Fibroblast of skin of back (primary cell): ENCODE data around the gene FAM3B. TPM values are rescaled to one million over a fixed set of nuclear protein-coding genes. Genes with fewer than 3 reads are reported as not detected.
"Not testable (repeated sequence)": the region's sequence is repeated elsewhere in the genome, so short reads cannot be mapped to it uniquely, and the experiment has no call there.

Experiments
- DNase-seq: peaks from one replicate; pipeline ENCODE4 v3.0.0-alpha.2; 2013
- polyA plus RNA-seq, 2 experiments: library from polyadenylated mRNA; unstranded; fragments of 120-200 nt; gene quantifications; one replicate each; pipeline ENCODE4 v1.2.1, GENCODE V29; 2013; ENCODE audit not compliant: insufficient read length in 2 of 2

FAM3B gene
- polyA plus RNA-seq (2013, experiment 1 of 2; ENCODE audit: insufficient read length): not detected
- polyA plus RNA-seq (2013, experiment 2 of 2; ENCODE audit: insufficient read length): not detected

GRCh38 chr21:41316200-41317062 lies at the start of gene FAM3B:
Gene FAM3B, plus strand, starts transcription at chr21:41316801. Its CDS starts 79 bp downstream, at chr21:41316880.
- no peak for DNase-seq

- no peak for DNase-seq
These were observed 49.3 kb upstream of the FAM3B start for GRCh38 chr21:41267346-41267745.

GRCh38 chr21:41269535-41269934 lies 47.1 kb upstream of the FAM3B start:
- DNase-seq: no peak

- no peak for DNase-seq
These were observed 39.4 kb upstream of the FAM3B start for GRCh38 chr21:41277196-41277595.

- no peak for DNase-seq
These were observed 38.8 kb upstream of the FAM3B start for GRCh38 chr21:41277846-41278245.

GRCh38 chr21:41280115-41280919 lies 36.3 kb upstream of the FAM3B start:
- DNase-seq: peak; percentile 17

DNA sequence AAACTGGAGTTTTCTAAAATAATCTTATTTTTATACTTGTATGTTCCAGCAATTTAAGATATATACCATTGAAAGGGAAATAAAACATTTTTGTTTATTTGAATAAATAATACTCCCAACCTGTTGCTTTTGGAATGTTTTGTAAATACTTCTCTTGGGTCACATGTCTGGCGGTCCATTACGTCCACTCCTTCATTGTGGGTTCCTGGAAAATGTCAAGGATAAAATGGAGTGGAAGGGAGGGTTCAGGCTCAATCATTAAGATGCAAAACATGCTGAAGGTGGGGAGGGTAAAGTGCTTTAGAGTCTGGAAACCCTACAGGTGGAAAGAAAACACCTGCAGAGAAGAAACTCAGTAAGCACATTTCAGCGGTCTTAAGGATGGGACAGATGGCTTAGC lies 34.2 kb upstream of the FAM3B start:
- DNase-seq: no peak

DNA sequence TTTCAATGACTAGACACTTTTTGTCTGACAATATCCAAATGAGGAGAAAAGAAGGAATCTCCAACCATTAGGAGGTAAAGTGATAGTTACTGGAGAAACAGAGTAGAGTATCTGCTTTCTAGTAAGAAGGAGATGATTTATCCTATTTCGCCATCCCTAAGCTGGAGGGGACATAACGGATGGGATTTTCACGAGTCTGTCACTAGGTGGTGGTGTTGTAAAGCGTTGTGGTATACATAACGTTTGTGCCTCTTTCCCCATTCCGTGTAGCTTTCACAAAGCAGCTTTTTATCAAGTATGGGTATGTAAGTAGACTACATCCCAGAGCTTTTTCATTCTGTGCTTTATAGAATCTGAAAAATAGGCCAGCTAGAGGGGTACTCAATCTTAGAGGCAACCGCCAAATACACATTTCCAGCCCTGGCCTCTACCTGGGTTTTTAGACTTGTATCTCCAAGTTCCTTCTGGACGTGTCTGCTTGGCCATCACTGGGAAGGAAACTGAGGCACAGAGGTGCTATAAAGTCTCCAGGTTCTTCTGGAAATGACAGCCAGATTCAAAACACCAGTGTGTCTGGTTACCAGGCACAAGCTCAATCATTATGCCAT lies 33.3 kb upstream of the FAM3B start:
- peak; percentile 75 for DNase-seq

DNA sequence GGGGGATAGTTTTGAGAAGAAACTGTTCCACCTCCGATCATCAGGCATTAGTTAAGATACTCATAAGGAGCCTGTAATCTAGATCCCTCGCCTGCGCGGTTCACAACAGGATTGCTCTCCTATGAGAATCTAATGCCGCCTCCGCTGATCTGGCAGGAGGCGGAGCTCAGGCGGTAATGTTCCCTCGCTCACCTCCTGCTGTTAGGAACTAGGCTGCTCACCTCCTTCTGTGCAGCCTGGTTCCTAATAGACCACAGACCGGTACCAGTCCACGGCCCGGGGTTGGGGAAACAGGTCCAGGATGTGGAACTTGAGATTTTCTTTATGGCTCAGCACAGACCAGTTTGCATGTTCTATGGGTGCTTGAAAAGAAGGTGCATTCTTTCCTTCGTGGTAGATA lies 27.2 kb upstream of the FAM3B start:
- peak; percentile 5 for DNase-seq

DNA sequence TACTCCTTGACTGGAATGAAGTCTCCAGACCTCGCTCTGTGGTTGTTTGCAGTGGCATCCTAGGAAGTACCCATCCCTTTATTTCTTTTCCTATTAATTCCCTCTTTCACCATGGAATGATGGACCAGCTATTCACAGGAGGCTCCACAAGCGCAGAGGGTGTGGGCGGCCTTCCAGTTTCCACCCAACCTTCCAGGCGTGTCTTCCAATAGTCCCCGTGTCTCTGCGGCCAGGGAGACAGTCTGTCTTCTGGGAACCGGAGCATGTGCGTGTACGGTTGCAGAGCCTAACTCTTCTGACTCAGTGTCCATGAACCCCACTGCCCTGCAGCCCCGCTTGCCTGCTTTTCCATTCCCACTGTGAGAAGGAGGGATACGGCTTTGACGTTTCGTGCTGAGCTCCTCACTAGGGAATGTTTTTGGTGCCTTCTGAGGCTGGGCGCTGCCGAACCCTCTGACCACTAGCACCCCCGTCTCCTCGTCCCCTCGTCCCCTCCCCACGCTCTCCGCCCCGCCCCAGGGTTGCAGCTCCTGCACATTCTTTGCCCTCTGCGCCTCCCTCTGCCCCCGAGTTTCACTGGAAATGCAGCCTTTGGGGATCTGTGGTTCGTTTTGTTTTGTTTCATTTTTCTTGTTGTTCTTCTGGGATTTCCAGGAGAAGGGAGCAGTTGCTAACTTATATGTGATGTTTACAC lies 26.3 kb upstream of the FAM3B start:
- DNase-seq: no peak

DNA sequence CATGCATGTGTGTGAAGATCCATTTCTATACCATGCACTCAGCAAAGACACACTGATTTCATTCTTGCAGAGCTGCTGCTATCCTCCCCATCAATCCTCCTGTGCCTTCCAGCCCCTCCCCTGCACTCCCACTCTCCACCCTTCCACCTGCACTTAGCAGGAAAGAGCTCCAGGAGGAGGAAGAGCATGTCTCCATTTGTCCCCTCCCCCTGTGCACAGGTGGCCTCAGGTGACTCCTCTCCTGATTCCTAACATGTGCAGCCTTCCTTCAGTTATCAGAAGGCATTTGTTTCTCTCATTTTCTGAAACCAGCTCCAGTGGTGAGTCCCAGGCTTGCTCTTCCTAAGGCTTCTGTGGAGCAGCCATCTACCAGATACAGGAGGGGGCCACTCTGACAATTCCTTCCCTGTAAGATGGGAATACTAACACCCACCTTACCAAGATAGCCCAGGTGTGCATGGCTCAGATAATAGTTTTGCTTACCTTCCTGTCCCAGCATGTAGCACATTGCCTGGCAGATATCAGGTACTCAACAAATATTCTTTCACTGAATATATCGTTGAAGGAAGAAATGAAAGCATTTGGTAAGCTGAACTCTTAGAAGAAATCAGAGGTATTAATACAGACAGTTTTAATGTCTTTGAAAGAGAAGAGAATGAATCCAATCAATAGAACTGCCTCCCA lies 21.9 kb upstream of the FAM3B start:
- no peak for DNase-seq

DNA sequence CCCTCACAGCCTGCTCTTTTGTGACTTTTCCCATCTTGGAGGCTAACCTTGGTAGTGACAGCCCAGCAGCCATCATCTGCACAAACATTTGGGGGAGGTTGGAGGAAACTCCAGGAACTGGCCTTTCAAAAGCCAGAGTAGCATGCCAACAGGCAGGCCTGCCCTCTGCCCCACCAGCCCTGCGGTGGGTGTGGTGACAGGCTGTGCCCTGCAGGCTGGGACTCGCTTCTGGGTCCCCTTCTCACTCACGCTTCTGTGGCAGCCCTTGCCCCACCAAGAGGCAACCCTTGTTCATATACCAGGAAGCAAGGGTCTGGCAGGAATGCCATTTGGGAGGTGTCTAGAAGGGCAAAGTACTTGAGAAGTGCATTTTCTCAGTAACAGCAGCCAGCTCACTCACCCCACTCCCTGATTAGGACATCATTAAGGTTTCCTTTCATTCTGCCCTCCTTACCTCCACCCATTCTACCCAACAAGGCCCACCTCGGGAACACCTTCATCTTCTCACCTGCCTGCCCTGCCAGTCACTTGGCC lies 20.8 kb upstream of the FAM3B start:
- no peak for DNase-seq

DNA sequence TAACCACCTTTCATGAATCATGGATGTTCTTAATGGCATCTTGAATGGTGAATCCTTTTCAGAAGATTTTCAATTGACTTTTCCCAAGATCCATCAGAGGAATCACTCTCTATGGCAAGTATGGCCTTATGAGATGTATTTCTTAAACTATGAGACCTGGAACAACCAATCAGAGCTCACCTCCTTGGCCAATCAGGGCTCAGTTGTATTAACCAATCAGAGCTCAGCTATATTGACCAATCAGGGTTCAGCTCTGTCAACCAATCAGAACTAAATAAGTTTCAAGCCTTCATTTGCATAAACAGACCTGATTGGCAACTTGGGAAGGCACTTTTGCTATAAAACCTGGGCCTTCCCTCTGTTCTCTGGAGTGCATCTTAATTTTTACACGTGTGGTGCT lies 13.6 kb upstream of the FAM3B start:
- DNase-seq: no peak

- DNase-seq: no peak
These were observed 12.4 kb upstream of the FAM3B start for GRCh38 chr21:41304068-41304720.

DNA sequence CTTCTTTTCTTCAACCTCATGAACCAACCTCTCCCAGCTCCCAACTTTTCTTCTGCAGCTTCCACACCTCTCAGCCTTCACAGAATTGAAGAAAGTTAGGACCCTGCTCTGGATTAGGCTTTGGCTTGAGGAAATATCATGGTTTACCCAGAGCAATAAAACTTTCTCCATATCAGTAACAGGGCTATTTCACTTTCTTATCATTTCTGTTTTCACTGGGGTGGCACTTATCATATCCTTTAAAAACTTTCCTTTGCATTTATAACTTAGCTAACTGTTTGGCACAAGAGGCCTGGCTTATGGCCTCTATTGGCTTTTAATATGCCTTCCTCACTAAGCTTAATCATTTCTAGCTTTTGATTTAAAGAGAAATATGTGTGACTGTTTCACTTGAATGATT lies 9.4 kb upstream of the FAM3B start:
- DNase-seq: no peak

GRCh38 chr21:41313285-41314164 lies 3.1 kb upstream of the FAM3B start:
- not testable (repeated sequence) for DNase-seq

DNA sequence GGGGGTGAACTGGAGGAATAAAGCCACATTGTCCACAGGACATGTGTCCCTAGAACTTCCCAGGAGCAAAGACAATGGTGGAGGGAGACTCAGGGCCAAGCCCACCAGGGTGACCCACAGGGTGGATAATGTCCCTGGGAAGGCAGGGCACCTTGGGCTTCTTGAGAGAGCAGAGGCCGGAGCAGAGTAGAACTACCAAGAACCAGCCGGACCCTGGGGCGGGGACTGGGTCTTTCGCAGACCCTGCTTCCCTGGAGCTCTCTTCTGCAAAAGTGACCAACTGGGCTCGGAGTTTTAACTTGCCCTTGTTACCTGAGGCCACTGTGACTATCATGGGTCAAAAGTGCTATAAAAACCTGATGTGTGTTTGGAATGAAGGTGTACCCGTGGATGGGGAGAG lies 875 bp upstream of the FAM3B start:
- no peak for DNase-seq

GRCh38 chr21:41317063-41317392 lies 427 bp downstream of the FAM3B start:
- DNase-seq: no peak

GRCh38 chr21:41317458-41317857 lies 857 bp downstream of the FAM3B start:
- DNase-seq: no peak

DNA sequence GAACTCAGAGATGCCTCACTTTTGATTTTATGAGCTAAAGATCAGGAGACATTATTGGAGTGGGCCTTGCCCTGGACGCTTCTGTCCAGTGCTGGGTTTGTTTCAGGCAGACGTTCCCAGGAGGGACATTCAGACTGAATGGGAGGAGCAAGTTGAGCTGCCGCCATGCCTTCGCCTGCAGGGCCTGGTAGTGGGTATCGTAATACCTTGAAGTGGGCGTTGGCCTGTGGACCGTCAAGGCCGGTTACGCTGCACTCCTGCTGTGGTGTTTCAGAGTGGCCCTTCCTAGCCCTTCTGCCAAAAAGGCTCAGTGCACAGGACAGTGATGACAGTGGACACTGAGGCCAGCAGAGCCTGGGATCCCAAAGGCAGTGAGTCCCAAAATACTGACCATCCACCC lies 1.6 kb downstream of the FAM3B start:
- no peak for DNase-seq
